GM18951 (cell line): ENCODE measurements around the gene PRDM15.

Source experiments
- POLR2A ChIP-seq: IDR thresholded peaks from 4 replicates; pipeline ENCODE4 v1.6.1; 2011; ENCODE audit warnings: mild to moderate bottlenecking; ENCODE audit not compliant: insufficient read length, insufficient read depth; ENCODE audit errors: extremely low read depth
- in situ Hi-C: fragments of 300-500 bp; cut with MboI; formaldehyde crosslinking; loops from one replicate; pipeline ENCODE4 v1.12.0; 2022; ENCODE audit warnings: low sequenced_read_pairs, mixed read lengths, inconsistent platforms; ENCODE audit not compliant: unreplicated experiment

PRDM15 gene

DNA sequence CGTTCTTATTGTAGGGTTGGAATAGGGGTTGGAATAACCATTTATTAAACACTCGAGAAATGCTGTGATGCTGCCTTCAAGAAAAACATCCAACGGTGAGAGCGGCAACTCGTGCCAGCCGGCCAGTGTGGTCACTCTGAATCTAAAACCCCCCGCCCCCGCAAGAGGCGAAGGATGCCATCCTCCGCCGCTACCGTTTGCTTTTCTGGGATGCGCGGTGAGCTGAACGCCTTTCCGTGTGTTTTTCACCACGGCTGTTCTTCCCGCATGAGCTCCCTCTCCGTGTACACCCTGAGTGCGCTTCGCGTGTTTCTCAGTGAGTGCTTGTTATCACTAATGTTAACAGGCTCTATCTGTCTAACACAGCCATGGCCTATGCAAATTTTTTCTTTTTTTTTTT is 70.3 kb downstream of the PRDM15 start:
- no peak for TF ChIP-seq POLR2A
- in situ Hi-C loops, result no loop called here

DNA sequence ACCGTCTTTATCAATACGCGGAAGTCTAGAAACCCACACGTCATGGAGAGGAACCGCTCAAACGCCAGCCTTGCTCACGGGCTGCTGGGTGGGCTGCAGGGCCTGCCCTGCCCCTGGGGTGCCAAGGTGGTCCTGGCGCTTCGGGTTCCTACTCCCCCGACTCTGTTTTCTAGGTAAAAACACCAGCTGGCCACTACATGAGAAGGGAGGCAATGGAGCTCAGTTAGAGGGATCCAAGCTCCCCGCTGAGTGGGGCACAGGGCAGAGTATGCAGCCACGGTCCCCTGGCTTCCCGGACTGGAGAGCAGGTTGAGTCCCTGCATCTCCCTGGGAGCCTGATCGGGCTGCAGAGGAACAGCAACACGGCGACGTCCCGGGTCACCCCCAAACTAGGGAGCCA is 71.0 kb downstream of the PRDM15 start:
- in situ Hi-C loops, result no loop called here
- TF ChIP-seq POLR2A, result no peak

DNA sequence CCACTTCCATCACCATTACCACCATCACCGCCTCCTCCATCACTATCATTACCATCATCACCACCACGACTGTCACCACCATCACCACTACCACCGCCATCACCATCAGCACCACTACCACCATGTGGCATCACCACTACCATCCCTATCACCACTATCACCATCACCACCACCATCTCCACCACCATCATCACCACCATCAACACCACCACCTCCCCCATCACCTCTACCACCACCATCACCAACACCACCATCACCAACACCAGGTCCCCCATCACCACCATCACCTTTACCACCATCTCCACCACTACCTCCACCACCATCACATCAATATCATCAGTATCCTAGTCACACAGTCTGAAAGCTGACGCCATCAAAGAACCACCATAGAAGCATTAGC is 72.4 kb downstream of the PRDM15 start:
- no peak for TF ChIP-seq POLR2A
- in situ Hi-C loops, result no loop called here

DNA sequence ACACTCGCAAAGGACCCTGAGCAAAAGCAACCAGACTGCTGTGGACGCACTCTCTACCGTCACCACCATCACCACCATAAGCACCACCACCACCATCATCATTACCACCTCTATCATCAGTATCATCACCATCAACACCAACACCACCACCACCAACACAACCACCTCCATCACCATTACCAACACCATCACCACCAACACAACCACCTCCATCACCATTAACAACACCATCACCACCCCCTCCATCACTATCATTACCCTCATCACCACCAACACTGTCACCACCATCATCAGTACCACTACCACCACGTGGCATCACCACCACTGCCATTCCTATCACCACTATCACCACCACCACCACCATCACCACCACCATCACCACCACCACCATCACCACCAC is 73.5 kb downstream of the PRDM15 start:
- in situ Hi-C loops, result no loop called here
- TF ChIP-seq POLR2A, result no peak

GRCh38 chr21:41805038-41805437 is 74.1 kb downstream of the PRDM15 start:
- in situ Hi-C loops, result no loop called here
- no peak for TF ChIP-seq POLR2A

DNA sequence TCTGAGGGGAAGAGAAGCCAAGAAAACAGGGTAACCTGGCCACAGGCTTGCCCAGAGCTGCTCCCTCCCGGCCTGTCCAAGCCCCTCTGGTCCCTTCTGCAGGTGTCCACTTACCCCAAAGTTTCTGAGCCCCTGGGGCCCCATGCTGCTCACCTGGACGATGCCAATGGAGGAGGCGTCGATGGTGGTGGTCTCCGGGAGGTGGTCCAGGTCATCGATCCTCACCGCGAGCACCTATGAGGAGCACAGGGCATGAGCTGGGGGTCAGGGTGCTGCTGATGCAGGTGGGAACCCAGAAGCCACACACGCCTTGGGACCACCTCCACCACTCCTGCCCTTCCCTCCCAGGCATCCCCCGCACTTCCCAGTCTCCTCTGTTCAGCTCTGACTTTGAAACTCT is 74.8 kb downstream of the PRDM15 start:
- in situ Hi-C loops, result no loop called here
- TF ChIP-seq POLR2A, result no peak

GRCh38 chr21:41803316-41803715 is 75.8 kb downstream of the PRDM15 start:
- TF ChIP-seq POLR2A, result no peak
- in situ Hi-C loops, result no loop called here

- no peak for TF ChIP-seq POLR2A
- in situ Hi-C loops, result no loop called here
Measured at GRCh38 chr21:41802684-41803083, 76.5 kb downstream of the PRDM15 start.

GRCh38 chr21:41802198-41802584 is 77.0 kb downstream of the PRDM15 start:
- TF ChIP-seq POLR2A, result no peak
- in situ Hi-C loops, result no loop called here

GRCh38 chr21:41801321-41802197 is 77.6 kb downstream of the PRDM15 start:
- no peak for TF ChIP-seq POLR2A
- in situ Hi-C loops, result no loop called here

- TF ChIP-seq POLR2A, result no peak
- in situ Hi-C loops, result no loop called here
Measured at GRCh38 chr21:41800425-41801320, 78.5 kb downstream of the PRDM15 start.

- no peak for TF ChIP-seq POLR2A
- in situ Hi-C loops, result no loop called here
Measured at GRCh38 chr21:41799763-41800162, 79.4 kb downstream of the PRDM15 start.

DNA sequence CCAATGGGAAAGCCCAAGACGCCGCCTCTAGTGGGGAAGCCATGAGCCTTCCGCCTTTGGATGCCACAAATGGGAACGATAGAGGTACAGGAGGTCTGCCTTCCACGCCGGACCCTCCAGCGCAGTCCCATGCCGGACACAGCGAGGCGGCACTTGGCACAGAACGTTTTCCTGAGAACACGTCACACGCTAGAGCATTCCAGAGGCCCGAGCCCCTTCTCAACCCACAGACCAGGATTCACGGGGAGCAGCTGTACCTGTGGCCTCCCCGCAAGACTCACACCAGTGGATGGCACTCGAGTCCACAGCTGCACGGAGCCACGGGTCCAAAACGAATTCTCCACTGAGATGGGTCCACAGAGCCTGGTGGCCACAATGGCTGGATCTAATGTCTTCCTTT is 80.8 kb downstream of the PRDM15 start:
- in situ Hi-C loops, result no loop called here
- no peak for TF ChIP-seq POLR2A
